ENCODE results near the gene PPP3CA.

Gene PPP3CA

GRCh38 chr4:101081166-101081565, 266.2 kb downstream of the PPP3CA start:
- no peak for TF ChIP-seq CTCF (IDR thresholded peaks at IDR 0.05; ENCODE audit: low read depth, low read length)
- no peak for TF ChIP-seq POLR2A (IDR thresholded peaks at IDR 0.05; ENCODE audit: extremely low read depth, insufficient read length)
- TF ChIP-seq MAX (IDR thresholded peaks at IDR 0.05; ENCODE audit: low read depth, low read length), result no peak
- no peak for TF ChIP-seq MYC (IDR thresholded peaks at IDR 0.05; ENCODE audit: low read depth, low read length)
- no peak for DNase-seq (ENCODE audit: low read depth)
- no peak overlapping the region for H3K4me3 ChIP-seq (ENCODE audit: low read depth, low read length)

GRCh38 chr4:101078950-101079349, 268.4 kb downstream of the PPP3CA start:
- no peak for DNase-seq (ENCODE audit: low read depth)
- H3K4me3 ChIP-seq (ENCODE audit: low read depth, low read length), result no peak overlapping the region
- TF ChIP-seq POLR2A (IDR thresholded peaks at IDR 0.05; ENCODE audit: extremely low read depth, insufficient read length) (no peak), MYC (IDR thresholded peaks at IDR 0.05; ENCODE audit: low read depth, low read length) (no peak), MAX (IDR thresholded peaks at IDR 0.05; ENCODE audit: low read depth, low read length) (no peak), CTCF (IDR thresholded peaks at IDR 0.05; ENCODE audit: low read depth, low read length) (no peak)

GRCh38 chr4:101076032-101076431, 271.3 kb downstream of the PPP3CA start:
- no peak for TF ChIP-seq MYC (IDR thresholded peaks at IDR 0.05; ENCODE audit: low read depth, low read length)
- TF ChIP-seq POLR2A (IDR thresholded peaks at IDR 0.05; ENCODE audit: extremely low read depth, insufficient read length), result no peak
- TF ChIP-seq MAX (IDR thresholded peaks at IDR 0.05; ENCODE audit: low read depth, low read length), result no peak
- no peak for TF ChIP-seq CTCF (IDR thresholded peaks at IDR 0.05; ENCODE audit: low read depth, low read length)
- DNase-seq (ENCODE audit: low read depth), result no peak
- H3K4me3 ChIP-seq (ENCODE audit: low read depth, low read length), result no peak overlapping the region

- TF ChIP-seq MYC (IDR thresholded peaks at IDR 0.05; ENCODE audit: low read depth, low read length) (no peak), POLR2A (IDR thresholded peaks at IDR 0.05; ENCODE audit: extremely low read depth, insufficient read length) (no peak)
Measured at GRCh38 chr4:101075536-101075935, 271.8 kb downstream of the PPP3CA start.

GRCh38 chr4:101074326-101074725, 273.0 kb downstream of the PPP3CA start:
- DNase-seq (ENCODE audit: low read depth), result no peak
- TF ChIP-seq MYC (IDR thresholded peaks at IDR 0.05; ENCODE audit: low read depth, low read length), result no peak
- TF ChIP-seq POLR2A (IDR thresholded peaks at IDR 0.05; ENCODE audit: extremely low read depth, insufficient read length), result no peak
- TF ChIP-seq CTCF (IDR thresholded peaks at IDR 0.05; ENCODE audit: low read depth, low read length), result no peak
- no peak for TF ChIP-seq MAX (IDR thresholded peaks at IDR 0.05; ENCODE audit: low read depth, low read length)
- no peak overlapping the region for H3K4me3 ChIP-seq (ENCODE audit: low read depth, low read length)

More at GRCh38 chr4:101075536-101075935, 271.8 kb downstream of the PPP3CA start:
- peak; percentile 22 for DNase-seq (ENCODE audit: low read depth)
- no peak overlapping the region for H3K4me3 ChIP-seq (ENCODE audit: low read depth, low read length)

- H3K4me3 ChIP-seq (ENCODE audit: low read depth, low read length), result no peak overlapping the region
- no peak for DNase-seq (ENCODE audit: low read depth)
- TF ChIP-seq CTCF (IDR thresholded peaks at IDR 0.05; ENCODE audit: low read depth, low read length) (no peak), POLR2A (IDR thresholded peaks at IDR 0.05; ENCODE audit: extremely low read depth, insufficient read length) (no peak), MAX (IDR thresholded peaks at IDR 0.05; ENCODE audit: low read depth, low read length) (no peak), MYC (IDR thresholded peaks at IDR 0.05; ENCODE audit: low read depth, low read length) (no peak)
Measured at GRCh38 chr4:101071241-101071640, 276.1 kb downstream of the PPP3CA start.

All from NB4 (cell line).